GM12892 (cell line): ENCODE data around the gene ADD2.

ENCODE experiments used
- POLR2A ChIP-seq: IDR thresholded peaks from 2 replicates; pipeline ENCODE4 v1.6.1; 2011; ENCODE audit warnings: low read depth, low read length, control low read depth
- POLR2AphosphoS5 ChIP-seq: IDR thresholded peaks from 2 replicates; pipeline ENCODE4 v1.6.1; 2011; ENCODE audit warnings: low read depth, low read length, control low read depth
- TAF1 ChIP-seq: IDR thresholded peaks from 2 replicates; pipeline ENCODE4 v1.6.1; 2011; ENCODE audit warnings: low read depth, mild to moderate bottlenecking, control low read depth, low read length, borderline replicate concordance

DNA sequence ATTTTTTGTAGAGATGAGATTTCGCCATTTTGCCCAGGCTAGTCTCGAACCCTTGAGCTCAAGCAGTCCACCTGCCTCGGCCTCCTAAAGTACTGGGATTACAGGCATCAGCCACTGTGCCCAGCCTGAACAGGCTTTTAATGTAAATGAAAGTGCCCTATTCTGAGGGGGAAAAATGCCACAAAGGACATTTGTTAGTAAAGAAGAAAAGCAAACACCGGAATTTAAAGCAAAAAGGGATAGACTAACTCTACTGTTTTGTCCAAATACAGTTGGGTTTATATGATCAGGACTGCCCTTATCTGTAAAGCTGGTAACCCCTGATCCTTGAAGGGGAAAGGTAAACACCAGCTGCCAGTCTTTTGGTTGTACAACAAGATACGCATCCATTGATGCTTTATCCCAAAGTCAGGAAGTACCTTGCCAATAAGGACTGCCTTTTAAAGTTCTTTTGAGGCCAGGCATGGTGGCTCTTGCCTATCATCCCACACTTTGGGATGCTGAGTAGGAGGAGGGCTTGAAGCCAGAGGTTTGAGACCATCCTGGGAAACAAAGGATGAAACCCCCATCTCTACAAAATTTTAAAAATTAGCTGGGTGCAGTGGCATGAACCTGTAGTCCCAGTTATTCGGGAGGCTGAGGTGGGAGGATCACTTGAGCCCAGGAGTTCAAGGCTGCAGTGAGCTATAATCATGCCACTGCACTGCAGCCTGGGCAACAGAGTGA, 39.3 kb upstream of the ADD2 start:
- no peak for TF ChIP-seq POLR2AphosphoS5
- TF ChIP-seq POLR2A, result no peak
- TF ChIP-seq TAF1, result no peak
